Activated T-cell treated with anti-CD3 and anti-CD28 coated beads, Interleukin-2, amount 50 U/mL, for 4 hours (primary cell): Measurements from ENCODE around the gene SLC10A1. TPM values are rescaled to one million over a fixed set of nuclear protein-coding genes. Genes with fewer than 3 reads are reported as not detected.

Source experiments
- ATAC-seq, 2 donors: fragments of 200-7000 bp; cut with Tn5 transposase; one replicate each; pipeline ENCODE4 v1.10.0; 2021
- DNase-seq: peaks from one replicate; pipeline ENCODE4 v3.0.0-alpha.2; 2020
- H3K27me3 Mint-ChIP-seq: one replicate; pipeline ENCODE4 v1.8.0; 2021; ENCODE audit warnings: low read depth, mixed read lengths
- H3K36me3 Mint-ChIP-seq: one replicate; pipeline ENCODE4 v1.8.0; 2022; ENCODE audit warnings: mixed read lengths; ENCODE audit not compliant: insufficient read depth
- H3K4me1 Mint-ChIP-seq: one replicate; pipeline ENCODE4 v1.8.0; 2021; ENCODE audit warnings: low read depth, mixed read lengths
- H3K4me3 Mint-ChIP-seq: one replicate; pipeline ENCODE4 v1.8.0; 2021; ENCODE audit warnings: mild to moderate bottlenecking, moderate library complexity, mixed read lengths
- H3K9me3 Mint-ChIP-seq: one replicate; pipeline ENCODE4 v1.8.0; 2021; ENCODE audit warnings: mixed read lengths
- total RNA-seq, 3 donors: library from RNA; stranded (reverse); gene quantifications; one replicate each; pipeline ENCODE4 v1.2.1, GENCODE V29; 2021

Gene SLC10A1
- total RNA-seq, 3 donors from 2014 or later, result not detected

GRCh38 chr14:69795691-69796090, 1.4 kb downstream of the SLC10A1 start:
- Mint-ChIP-seq H3K4me1 (no peaks in the 10 kb centered on the region), H3K36me3 (no peaks in the 10 kb centered on the region), H3K27me3 (no peaks in the 10 kb centered on the region), H3K4me3 (no peak overlapping the region), H3K9me3 (peaks cover under 1% of the 10 kb centered on the region)
- ATAC-seq (no peak), DNase-seq (no peak)

- no peak overlapping the region for H3K4me3 Mint-ChIP-seq
- DNase-seq (no peak), ATAC-seq (no peak)
- H3K27me3 Mint-ChIP-seq, result no peaks in the 10 kb centered on the region
- no peaks in the 10 kb centered on the region for H3K36me3 Mint-ChIP-seq
- no peaks in the 10 kb centered on the region for H3K9me3 Mint-ChIP-seq
- no peaks in the 10 kb centered on the region for H3K4me1 Mint-ChIP-seq
These were observed 2.2 kb downstream of the SLC10A1 start for GRCh38 chr14:69794791-69795190.

- Mint-ChIP-seq H3K36me3 (no peaks in the 10 kb centered on the region), H3K4me1 (no peaks in the 10 kb centered on the region), H3K27me3 (no peaks in the 10 kb centered on the region), H3K9me3 (no peaks in the 10 kb centered on the region), H3K4me3 (no peak overlapping the region)
- ATAC-seq (no peak), DNase-seq (no peak)
These were observed 4.1 kb downstream of the SLC10A1 start for GRCh38 chr14:69792887-69793421.

GRCh38 chr14:69789118-69789640, 7.9 kb downstream of the SLC10A1 start:
- H3K4me1 Mint-ChIP-seq, result no peaks in the 10 kb centered on the region
- no peak overlapping the region for H3K4me3 Mint-ChIP-seq
- H3K27me3 Mint-ChIP-seq, result no peaks in the 10 kb centered on the region
- ATAC-seq (no peak), DNase-seq (no peak)
- H3K36me3 Mint-ChIP-seq, result peaks cover 5% of the 10 kb centered on the region
- H3K9me3 Mint-ChIP-seq, result no peaks in the 10 kb centered on the region

- H3K9me3 Mint-ChIP-seq, result no peaks in the 10 kb centered on the region
- peaks cover 7% of the 10 kb centered on the region for H3K36me3 Mint-ChIP-seq
- DNase-seq (no peak), ATAC-seq (no peak)
- H3K27me3 Mint-ChIP-seq, result no peaks in the 10 kb centered on the region
- H3K4me1 Mint-ChIP-seq, result no peaks in the 10 kb centered on the region
- H3K4me3 Mint-ChIP-seq, result no peak overlapping the region
These were observed 10.4 kb downstream of the SLC10A1 start for GRCh38 chr14:69786603-69787002.

- Mint-ChIP-seq H3K36me3 (peaks cover 15% of the 10 kb centered on the region), H3K9me3 (no peaks in the 10 kb centered on the region), H3K27me3 (no peaks in the 10 kb centered on the region), H3K4me3 (no peak overlapping the region), H3K4me1 (peaks cover 3% of the 10 kb centered on the region)
- ATAC-seq (no peak), DNase-seq (no peak)
These were observed 12.1 kb downstream of the SLC10A1 start for GRCh38 chr14:69784942-69785341.

- no peak for ATAC-seq
- Mint-ChIP-seq H3K36me3 (peaks cover 44% of the 10 kb centered on the region), H3K27me3 (no peaks in the 10 kb centered on the region), H3K4me3 (no peak overlapping the region), H3K9me3 (no peaks in the 10 kb centered on the region), H3K4me1 (peaks cover 31% of the 10 kb centered on the region)
- no peak for DNase-seq
These were observed 16.1 kb downstream of the SLC10A1 start for GRCh38 chr14:69780952-69781351.

- no peaks in the 10 kb centered on the region for H3K9me3 Mint-ChIP-seq
- no peaks in the 10 kb centered on the region for H3K27me3 Mint-ChIP-seq
- DNase-seq, result no peak
- no peak for ATAC-seq
- no peak overlapping the region for H3K4me3 Mint-ChIP-seq
- H3K36me3 Mint-ChIP-seq, result peaks cover 49% of the 10 kb centered on the region
- H3K4me1 Mint-ChIP-seq, result peaks cover 38% of the 10 kb centered on the region
These were observed 16.9 kb downstream of the SLC10A1 start for GRCh38 chr14:69780092-69780491.

- ATAC-seq (no peak), DNase-seq (no peak)
- H3K27me3 Mint-ChIP-seq, result no peaks in the 10 kb centered on the region
- peaks cover 51% of the 10 kb centered on the region for H3K36me3 Mint-ChIP-seq
- no peak overlapping the region for H3K4me3 Mint-ChIP-seq
- H3K9me3 Mint-ChIP-seq, result no peaks in the 10 kb centered on the region
- H3K4me1 Mint-ChIP-seq, result peaks cover 44% of the 10 kb centered on the region
These were observed 18.0 kb downstream of the SLC10A1 start for GRCh38 chr14:69779088-69779487.

GRCh38 chr14:69776875-69777453, 20.1 kb downstream of the SLC10A1 start:
- DNase-seq, result no peak
- Mint-ChIP-seq H3K27me3 (no peaks in the 10 kb centered on the region), H3K4me3 (no peak overlapping the region), H3K4me1 (peaks cover 60% of the 10 kb centered on the region), H3K9me3 (no peaks in the 10 kb centered on the region), H3K36me3 (peaks cover 67% of the 10 kb centered on the region)
- no peak for ATAC-seq

- H3K9me3 Mint-ChIP-seq, result no peaks in the 10 kb centered on the region
- no peak for ATAC-seq
- H3K4me3 Mint-ChIP-seq, result no peak overlapping the region
- peaks cover 71% of the 10 kb centered on the region for H3K36me3 Mint-ChIP-seq
- no peaks in the 10 kb centered on the region for H3K27me3 Mint-ChIP-seq
- H3K4me1 Mint-ChIP-seq, result peaks cover 73% of the 10 kb centered on the region
- DNase-seq, result no peak
These were observed 22.0 kb downstream of the SLC10A1 start for GRCh38 chr14:69775012-69775411.

- H3K4me1 Mint-ChIP-seq, result peaks cover 77% of the 10 kb centered on the region
- DNase-seq (no peak), ATAC-seq (peak in 1 of 2 donors; percentile 5)
- no peak overlapping the region for H3K4me3 Mint-ChIP-seq
- H3K27me3 Mint-ChIP-seq, result no peaks in the 10 kb centered on the region
- H3K9me3 Mint-ChIP-seq, result no peaks in the 10 kb centered on the region
- peaks cover 73% of the 10 kb centered on the region for H3K36me3 Mint-ChIP-seq
These were observed 23.3 kb downstream of the SLC10A1 start for GRCh38 chr14:69773571-69774276.

- Mint-ChIP-seq H3K4me1 (peaks cover 79% of the 10 kb centered on the region), H3K9me3 (no peaks in the 10 kb centered on the region), H3K27me3 (no peaks in the 10 kb centered on the region), H3K4me3 (peak overlapping the region; percentile 19), H3K36me3 (peaks cover 75% of the 10 kb centered on the region)
- no peak for ATAC-seq
- DNase-seq, result no peak
These were observed 24.7 kb downstream of the SLC10A1 start for GRCh38 chr14:69772082-69773017.

GRCh38 chr14:69771136-69771535, 25.9 kb downstream of the SLC10A1 start:
- Mint-ChIP-seq H3K4me3 (no peak overlapping the region), H3K4me1 (peaks cover 75% of the 10 kb centered on the region), H3K36me3 (peaks cover 63% of the 10 kb centered on the region), H3K9me3 (no peaks in the 10 kb centered on the region), H3K27me3 (no peaks in the 10 kb centered on the region)
- DNase-seq (no peak), ATAC-seq (no peak)
